Femur (tissue), 1 donor: ENCODE data around the gene ERC2.
"Not testable (repeated sequence)": the region's sequence is repeated elsewhere in the genome, so short reads cannot be mapped to it uniquely, and the experiment has no call there.

Source experiments
- DNase-seq: peaks from one replicate; pipeline ENCODE4 v3.0.0-alpha.2; 2017

The ERC2 gene

GRCh38 chr3:56115199-56115598, 353.1 kb downstream of the ERC2 start:
- no peak for DNase-seq

GRCh38 chr3:56113908-56114307, 354.4 kb downstream of the ERC2 start:
- no peak for DNase-seq

GRCh38 chr3:56113231-56113630, 355.0 kb downstream of the ERC2 start:
- DNase-seq: no peak

- peak; percentile 32 for DNase-seq
Measured at GRCh38 chr3:56111606-56112304, 356.5 kb downstream of the ERC2 start.

DNA sequence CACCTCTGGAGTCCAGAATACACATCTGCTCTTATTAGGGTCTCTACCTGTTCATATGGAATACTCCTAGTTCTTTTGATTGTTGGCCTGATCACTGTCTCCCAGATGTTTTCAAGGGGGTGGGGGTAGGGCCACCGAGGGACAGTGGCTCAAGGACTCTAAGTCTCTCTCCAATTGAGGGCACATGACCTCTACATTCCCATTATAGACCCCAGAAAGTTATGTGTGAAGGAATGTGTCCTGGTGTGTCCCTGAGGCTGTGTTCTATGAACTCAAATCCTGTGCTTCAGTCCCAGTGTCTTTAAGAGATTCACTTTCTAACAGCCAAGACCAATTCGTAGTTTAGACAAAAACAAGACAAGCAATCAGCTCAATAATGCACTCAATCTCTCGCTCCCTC, 357.4 kb downstream of the ERC2 start:
- no peak for DNase-seq

DNA sequence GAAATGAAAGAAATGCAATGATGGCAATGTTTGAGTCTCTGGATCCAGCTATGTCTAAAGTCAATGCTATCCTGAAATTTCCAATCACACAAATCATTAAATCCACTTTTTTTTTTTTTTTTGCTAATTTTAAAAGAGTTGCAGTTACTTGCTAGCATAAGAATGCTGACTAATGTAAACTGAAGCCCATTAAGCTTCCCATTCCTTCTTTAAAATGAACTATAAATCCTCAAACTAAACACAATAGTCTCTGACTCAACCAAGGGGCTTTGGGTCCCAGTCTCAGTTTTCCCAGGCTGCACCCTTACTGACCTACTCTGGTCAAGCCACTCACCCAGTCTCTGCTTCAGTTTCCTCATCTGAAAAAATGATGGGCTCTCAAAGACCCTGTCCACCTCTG, 361.1 kb downstream of the ERC2 start:
- DNase-seq: no peak

DNA sequence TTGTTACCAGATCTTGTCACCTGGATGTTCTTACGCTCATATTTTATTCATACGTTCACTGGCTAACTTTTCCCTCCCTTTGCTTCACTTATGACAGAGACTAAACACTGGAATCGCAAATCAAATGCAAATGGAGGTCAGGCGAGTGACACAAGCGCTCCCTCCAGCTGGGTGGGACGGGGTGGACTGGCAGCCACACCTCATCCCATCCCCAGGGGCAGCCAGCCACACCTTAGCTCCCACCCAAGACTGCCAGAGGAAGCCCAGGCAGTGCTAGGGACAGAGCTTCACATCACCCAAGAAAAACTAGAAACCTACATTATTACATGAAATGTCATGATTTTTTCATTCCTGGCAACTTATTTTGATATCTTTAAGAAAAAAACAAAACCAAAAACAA, 366.2 kb downstream of the ERC2 start:
- no peak for DNase-seq

GRCh38 chr3:56101576-56101975, 366.7 kb downstream of the ERC2 start:
- DNase-seq: no peak

GRCh38 chr3:56096999-56097398, 371.3 kb downstream of the ERC2 start:
- DNase-seq: no peak

DNA sequence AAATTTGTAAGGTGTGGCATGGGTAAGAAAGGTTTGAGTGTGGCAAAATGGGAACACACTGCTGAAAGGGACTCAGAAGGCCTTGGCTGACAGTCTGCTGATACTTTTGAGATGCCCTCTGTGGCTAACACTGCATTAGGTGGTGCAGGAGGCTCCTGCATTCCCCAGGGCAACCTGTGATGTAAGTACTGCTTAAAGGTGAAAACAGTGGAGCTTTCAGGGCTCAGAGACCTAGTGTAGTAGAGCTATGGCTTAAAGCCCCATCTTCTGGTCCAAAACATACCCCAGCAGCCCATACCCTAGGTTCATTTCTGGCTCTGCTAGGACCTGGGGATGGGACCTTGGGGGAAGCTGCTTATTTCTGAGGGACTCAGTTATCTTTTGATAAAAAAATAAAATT, 374.1 kb downstream of the ERC2 start:
- no peak for DNase-seq

GRCh38 chr3:56089739-56090138, 378.5 kb downstream of the ERC2 start:
- no peak for DNase-seq

- no peak for DNase-seq
Measured at GRCh38 chr3:56087451-56088053, 380.7 kb downstream of the ERC2 start.

- DNase-seq: no peak
Measured at GRCh38 chr3:56086355-56086754, 381.9 kb downstream of the ERC2 start.

DNA sequence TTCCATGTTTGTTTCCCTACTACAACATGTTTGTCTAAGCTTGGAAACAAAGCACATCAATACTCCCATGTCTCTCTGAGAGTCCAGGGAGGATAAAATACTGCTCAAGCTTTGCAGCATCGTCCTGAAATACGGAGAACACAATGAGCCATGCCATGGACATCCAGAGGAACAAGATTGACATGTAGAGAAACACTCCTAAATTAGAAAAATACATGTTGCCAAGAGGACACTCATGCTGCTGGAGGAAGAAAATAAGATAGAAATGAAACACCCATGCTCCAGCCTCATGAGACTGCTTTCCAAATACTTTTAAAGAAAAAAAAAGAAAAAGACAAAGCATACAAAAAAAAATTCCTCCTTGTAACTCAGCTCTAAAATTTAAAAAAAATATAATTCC, 387.0 kb downstream of the ERC2 start:
- DNase-seq: no peak

- DNase-seq: no peak
Measured at GRCh38 chr3:56076746-56077145, 391.5 kb downstream of the ERC2 start.

DNA sequence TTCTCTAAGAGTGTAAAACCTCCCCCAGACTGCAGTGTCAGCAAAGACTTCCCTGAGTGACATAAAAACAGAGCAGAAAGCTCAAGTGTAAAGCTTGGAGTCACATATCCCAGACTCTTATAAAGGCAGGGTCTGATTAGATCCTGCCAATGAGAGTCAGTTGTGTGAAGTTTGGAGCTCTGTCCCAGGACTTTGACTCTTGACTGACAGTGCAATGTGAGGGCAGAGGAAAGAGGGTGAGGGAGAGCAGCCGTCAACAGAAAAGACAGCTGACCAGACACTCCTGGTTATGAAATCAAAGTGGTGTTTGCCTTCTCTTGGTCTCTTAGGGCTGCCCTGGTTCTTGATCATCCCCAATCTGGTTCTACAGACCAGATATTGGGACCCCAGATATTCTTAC, 393.2 kb downstream of the ERC2 start:
- DNase-seq: no peak

DNA sequence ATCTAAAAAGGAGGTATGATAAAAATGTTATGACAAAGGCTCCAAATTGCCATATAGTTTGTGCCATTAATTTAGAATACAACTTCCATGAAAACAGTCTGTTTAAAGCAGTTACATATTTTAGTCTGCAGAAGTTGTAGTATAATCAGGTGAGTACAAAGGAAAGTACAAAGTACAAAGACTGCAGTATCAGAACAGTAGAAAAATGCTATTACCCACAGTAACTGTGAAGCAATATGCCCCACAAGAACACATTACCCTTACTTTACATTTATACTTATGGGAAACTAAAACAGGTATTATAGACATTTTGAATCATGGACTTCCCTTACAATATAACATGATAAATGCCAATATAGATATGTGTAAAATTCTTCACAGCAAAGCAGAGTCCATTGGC, 398.5 kb downstream of the ERC2 start:
- DNase-seq: no peak

- not testable (repeated sequence) for DNase-seq
Measured at GRCh38 chr3:56066405-56066804, 401.9 kb downstream of the ERC2 start.

DNA sequence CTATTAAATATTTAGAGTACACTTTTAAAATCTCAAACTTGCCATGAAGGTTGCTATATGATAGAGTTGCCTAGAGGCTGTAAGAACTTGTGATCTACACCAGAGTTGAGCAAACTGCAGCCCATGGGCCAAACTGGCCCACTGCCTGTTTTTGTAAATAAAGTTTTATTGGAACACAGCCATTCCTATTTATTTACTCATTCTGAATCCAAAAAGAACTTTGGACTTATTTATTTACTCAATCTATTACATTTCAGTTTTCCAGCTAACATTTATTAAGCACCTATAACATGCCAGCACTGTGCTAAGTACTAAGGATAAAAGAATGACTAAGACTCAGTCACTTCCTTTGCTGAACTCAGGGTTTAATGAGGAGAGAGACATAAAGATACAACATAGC, 403.6 kb downstream of the ERC2 start:
- no peak for DNase-seq

- DNase-seq: no peak
Measured at GRCh38 chr3:56061279-56061626, 407.0 kb downstream of the ERC2 start.

DNA sequence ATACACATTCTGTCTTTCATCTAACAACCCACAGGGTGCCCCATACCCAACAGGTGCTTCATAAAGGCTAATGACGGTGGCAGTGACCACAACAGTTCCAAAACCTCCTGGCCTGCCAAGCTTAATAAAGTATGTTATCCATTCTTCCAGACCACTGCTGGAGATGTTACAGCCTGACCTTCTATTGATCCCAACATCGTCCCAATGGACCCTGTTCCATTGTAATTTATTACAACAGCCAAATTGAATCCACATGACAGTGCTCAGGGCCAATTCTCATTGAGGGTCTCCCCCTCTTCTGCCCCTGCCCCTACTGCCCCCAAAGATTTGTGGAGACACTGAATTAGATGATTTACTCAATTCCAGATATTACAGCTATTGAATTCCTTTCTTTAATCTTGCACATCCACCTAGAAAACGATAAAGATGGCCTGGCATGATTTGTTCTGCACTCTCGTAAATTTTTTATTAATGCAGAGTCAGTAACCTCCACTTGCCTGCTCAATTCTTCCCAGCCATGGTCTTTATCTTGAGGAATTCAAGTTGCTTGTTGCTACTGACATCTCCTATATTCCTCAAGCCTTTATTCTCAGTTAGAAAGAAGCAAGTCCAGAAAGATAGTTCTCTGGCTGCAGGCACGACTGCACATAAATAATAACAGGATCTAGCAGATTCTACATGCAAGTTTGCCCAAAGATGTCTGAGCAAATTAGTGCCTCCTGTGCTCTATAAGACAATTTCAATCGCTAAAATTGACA, 407.6 kb downstream of the ERC2 start:
- no peak for DNase-seq

DNA sequence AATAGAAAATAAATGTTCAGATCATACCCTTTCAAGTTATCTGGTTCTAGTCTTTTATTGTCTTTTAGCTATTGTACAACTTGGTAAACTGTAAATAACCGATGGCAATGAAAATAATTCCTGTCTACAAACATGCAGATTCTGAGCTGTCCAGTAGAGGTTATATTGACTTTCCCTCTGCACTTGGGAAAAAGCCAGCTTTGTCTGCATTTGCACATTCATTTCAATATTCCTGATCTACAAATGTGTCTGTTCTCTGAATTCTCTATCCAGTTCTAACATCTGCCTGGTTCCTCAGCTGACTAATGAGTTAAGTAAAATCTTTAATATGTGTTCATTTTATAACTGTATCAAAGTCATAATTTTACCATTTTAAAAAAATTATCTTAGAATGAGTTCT, 408.5 kb downstream of the ERC2 start:
- DNase-seq: no peak

- no peak for DNase-seq
Measured at GRCh38 chr3:56055951-56056350, 412.3 kb downstream of the ERC2 start.

- peak; percentile 56 for DNase-seq
Measured at GRCh38 chr3:56055546-56055945, 412.7 kb downstream of the ERC2 start.
